Lower lobe of right lung (tissue), 2 donors: ENCODE data around the gene GNPDA1. TPM values are rescaled to one million over a fixed set of nuclear protein-coding genes. Genes with fewer than 3 reads are reported as not detected.
A peak's percentile ranks its signal among the peaks of the same experiment; 100 is the strongest.

Experiments
- ATAC-seq, 2 donors: fragments of 200-7000 bp; cut with Tn5 transposase; one replicate each; pipeline ENCODE4 v1.9.1; 2020 to 2022; ENCODE audit warnings: mild to moderate bottlenecking in 2 of 2, moderate library complexity in 2 of 2
- DNase-seq: peaks from one replicate; pipeline ENCODE4 v3.0.0-alpha.2; 2020
- H3K27ac ChIP-seq: fragments of 200-600 bp; one replicate; pipeline ENCODE4 v1.8.0; 2022
- H3K27me3 ChIP-seq: fragments of 200-600 bp; one replicate; pipeline ENCODE4 v1.8.0; 2022; ENCODE audit warnings: low read depth
- H3K36me3 ChIP-seq: fragments of 200-600 bp; one replicate; pipeline ENCODE4 v1.8.0; 2022; ENCODE audit warnings: mild to moderate bottlenecking
- H3K4me1 ChIP-seq: fragments of 200-600 bp; one replicate; pipeline ENCODE4 v1.8.0; 2022
- H3K4me3 ChIP-seq: fragments of 200-600 bp; one replicate; pipeline ENCODE4 v1.8.0; 2022; ENCODE audit warnings: mild to moderate bottlenecking
- H3K9me3 ChIP-seq: fragments of 200-600 bp; one replicate; pipeline ENCODE4 v1.8.0; 2022
- CTCF ChIP-seq: fragments of 200-600 bp; IDR thresholded peaks from one replicate; pipeline ENCODE4 v1.8.0; 2022; ENCODE audit warnings: antibody characterized with exemption, mild to moderate bottlenecking
- intact Hi-C: fragments of 100-400 bp; cut with DNase I; formaldehyde crosslinking; loops from one replicate; pipeline ENCODE4 v1.11.0; 2022
- long read RNA-seq: library from polyadenylated mRNA; unstranded; transcript quantifications from one replicate; pipeline ENCODE4 v2.0.0, GENCODE V29; 2021
- total RNA-seq: library from RNA; stranded (reverse); fragmentation: NEBNext Ultra II Directional; extraction: Animal tissue kit (Norgen Biotek cat#: 25700); gene quantifications from one replicate; pipeline ENCODE4 v1.2.1, GENCODE V29; 2021
- donor health status: DM: no; HTN: yes; CAD: no; lungs with severe emphysema.

The GNPDA1 gene
- 38.3 TPM for total RNA-seq
- long read RNA-seq, transcript GNPDA1-201 (7 exons, 2,273 nt) = major isoform, 55 of 79 reads
- long read RNA-seq, transcript GNPDA1-210 (6 exons, 2,980 nt) = minor isoform, 8 of 79 reads
- long read RNA-seq, partial matches to known transcripts = 3 of 79 reads
- long read RNA-seq, other reads (novel, unspliced or antisense) = 9 of 79 reads

DNA sequence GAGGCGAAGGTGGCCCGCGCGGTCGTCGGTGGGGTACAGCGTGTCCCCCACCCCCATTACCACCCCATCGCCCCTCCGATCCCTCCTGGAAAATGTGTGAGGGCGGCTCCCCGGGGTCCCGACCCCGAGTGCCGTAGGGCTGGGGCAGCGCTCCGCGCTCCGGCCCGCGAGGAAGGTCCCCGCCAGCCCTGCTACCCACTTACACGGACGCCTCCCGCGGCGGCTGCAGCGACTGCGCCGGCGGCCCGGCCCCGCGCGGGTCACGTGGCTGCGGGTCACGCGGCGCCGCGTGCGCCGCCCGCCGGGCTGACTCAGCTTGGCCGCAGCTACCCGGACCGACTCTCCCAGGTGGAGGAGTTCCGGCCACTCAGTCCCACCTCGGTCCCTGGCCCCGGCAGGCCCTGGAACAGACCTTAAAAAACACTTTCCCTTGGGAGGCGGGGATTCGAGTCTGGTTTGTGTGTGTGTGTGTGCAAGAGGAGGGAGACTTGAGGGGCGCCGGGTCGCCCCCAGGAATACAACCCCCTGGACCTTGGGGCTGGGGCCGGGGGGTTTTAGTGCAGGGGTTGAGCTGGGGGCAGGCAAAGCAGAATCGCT, at the start of gene GNPDA1:
Gene GNPDA1, minus strand, starts transcription at position 236 of the 597 bp plus-strand sequence. CDS start 992 bp downstream, outside the sequence.
- ATAC-seq (peak; percentile 92 to 96), DNase-seq (peak; percentile 90)
- no peaks in the 10 kb centered on the region for H3K9me3 ChIP-seq
- H3K4me1 ChIP-seq = peaks cover 36% of the 10 kb centered on the region
- H3K27ac ChIP-seq = peak within 1 kb of the TSS; percentile 90
- TF ChIP-seq CTCF = no peak
- H3K4me3 ChIP-seq = peak within 1 kb of the TSS; percentile 78
- intact Hi-C loops = loop anchor here (10.0 kb wide), 1 partner anchor 132 kb away; no protein-coding TSS in a partner anchor
- peaks cover 18% of the 10 kb centered on the region for H3K36me3 ChIP-seq
- no peaks in the 10 kb centered on the region for H3K27me3 ChIP-seq

DNA sequence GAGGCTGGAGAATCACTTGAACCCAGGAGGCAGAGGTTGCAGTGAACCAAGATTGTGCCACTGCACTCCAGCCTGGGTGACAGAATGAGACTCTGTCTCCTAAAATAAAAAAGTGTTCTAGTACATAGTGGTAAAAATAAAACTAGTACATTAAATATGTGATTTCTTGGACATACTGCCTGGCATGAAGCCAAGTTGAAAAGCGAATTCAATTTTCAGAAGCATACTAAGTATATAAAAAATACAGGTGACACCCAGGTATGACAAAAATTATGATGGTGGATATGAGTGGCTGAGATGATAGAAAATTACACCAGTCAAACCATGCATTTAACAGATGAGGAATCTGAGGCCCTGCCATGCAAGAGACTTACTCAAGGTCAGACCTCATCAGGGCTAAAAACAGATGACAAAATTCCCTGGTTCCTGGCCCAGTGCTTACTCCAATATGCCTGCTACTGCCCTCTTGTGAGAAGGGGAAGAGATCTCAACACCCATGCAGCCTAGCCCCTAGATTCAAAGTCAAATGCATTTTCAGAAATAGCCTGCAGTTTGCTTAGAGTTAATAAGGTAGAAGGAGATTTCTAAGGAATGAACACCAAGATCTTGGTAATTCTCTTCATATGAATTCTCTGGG, 46.6 kb upstream of the GNPDA1 start:
- no peak for ATAC-seq
- intact Hi-C loops = no loop called here
- Histone ChIP-seq H3K36me3 (no peaks in the 10 kb centered on the region), H3K4me1 (peaks cover 7% of the 10 kb centered on the region), H3K27ac (no peak overlapping the region), H3K4me3 (no peak overlapping the region), H3K27me3 (no peaks in the 10 kb centered on the region), H3K9me3 (no peaks in the 10 kb centered on the region)
- DNase-seq = no peak
- TF ChIP-seq CTCF = no peak

GRCh38 chr5:142057697-142058056, 44.9 kb upstream of the GNPDA1 start:
- ATAC-seq = no peak
- intact Hi-C loops = no loop called here
- TF ChIP-seq CTCF = no peak
- H3K4me1 ChIP-seq = peaks cover 11% of the 10 kb centered on the region
- H3K27ac ChIP-seq = no peak overlapping the region
- no peaks in the 10 kb centered on the region for H3K36me3 ChIP-seq
- H3K4me3 ChIP-seq = no peak overlapping the region
- DNase-seq = no peak
- no peaks in the 10 kb centered on the region for H3K9me3 ChIP-seq
- no peaks in the 10 kb centered on the region for H3K27me3 ChIP-seq

GRCh38 chr5:142056816-142057696, 44.2 kb upstream of the GNPDA1 start:
- intact Hi-C loops = no loop called here
- peaks cover 11% of the 10 kb centered on the region for H3K4me1 ChIP-seq
- H3K4me3 ChIP-seq = no peak overlapping the region
- no peaks in the 10 kb centered on the region for H3K9me3 ChIP-seq
- DNase-seq (no peak), ATAC-seq (no peak)
- H3K36me3 ChIP-seq = no peaks in the 10 kb centered on the region
- no peak overlapping the region for H3K27ac ChIP-seq
- TF ChIP-seq CTCF = no peak
- H3K27me3 ChIP-seq = no peaks in the 10 kb centered on the region

DNA sequence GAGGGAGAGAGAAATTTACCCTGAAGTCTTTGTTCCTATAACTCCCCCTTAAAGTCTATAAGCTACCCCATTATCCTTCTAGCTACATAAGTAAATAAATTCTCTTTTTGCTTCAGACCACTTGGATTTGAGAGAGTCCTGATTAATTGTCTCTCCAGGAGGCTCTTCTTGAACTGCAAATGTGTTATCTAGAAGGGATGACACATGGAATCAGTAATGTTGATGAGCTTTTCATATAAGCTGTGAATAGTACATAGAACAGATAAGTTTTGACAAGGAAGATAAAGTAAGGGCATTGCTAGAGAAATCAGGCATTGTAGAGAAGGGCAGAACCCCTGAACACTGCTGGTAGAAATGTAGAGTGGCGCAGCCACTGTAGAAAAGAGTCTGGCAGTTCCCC, 42.5 kb upstream of the GNPDA1 start:
- H3K36me3 ChIP-seq = no peaks in the 10 kb centered on the region
- intact Hi-C loops = no loop called here
- TF ChIP-seq CTCF = no peak
- no peak overlapping the region for H3K27ac ChIP-seq
- H3K27me3 ChIP-seq = no peaks in the 10 kb centered on the region
- H3K4me1 ChIP-seq = peaks cover 11% of the 10 kb centered on the region
- no peak overlapping the region for H3K4me3 ChIP-seq
- no peaks in the 10 kb centered on the region for H3K9me3 ChIP-seq
- DNase-seq (no peak), ATAC-seq (no peak)
